Brain pericyte (primary cell): ENCODE data around the gene POU2F1.

Experiments used
- DNase-seq: peaks from one replicate; pipeline ENCODE4 v3.0.0-alpha.2; 2012; ENCODE audit warnings: low read depth, low spot score

Gene POU2F1

GRCh38 chr1:167365360-167365759, 144.7 kb downstream of the POU2F1 start:
- DNase-seq, result no peak

GRCh38 chr1:167367705-167368104, 147.0 kb downstream of the POU2F1 start:
- no peak for DNase-seq

GRCh38 chr1:167369175-167369574, 148.5 kb downstream of the POU2F1 start:
- DNase-seq, result no peak

- DNase-seq, result no peak
Measured at GRCh38 chr1:167369933-167370332, 149.2 kb downstream of the POU2F1 start.

- DNase-seq, result no peak
Measured at GRCh38 chr1:167371030-167371429, 150.3 kb downstream of the POU2F1 start.

- DNase-seq, result no peak
Measured at GRCh38 chr1:167373398-167373797, 152.7 kb downstream of the POU2F1 start.

- no peak for DNase-seq
Measured at GRCh38 chr1:167373986-167374385, 153.3 kb downstream of the POU2F1 start.

GRCh38 chr1:167375949-167376348, 155.3 kb downstream of the POU2F1 start:
- no peak for DNase-seq

- DNase-seq, result no peak
Measured at GRCh38 chr1:167387251-167387910, 166.7 kb downstream of the POU2F1 start.

- DNase-seq, result no peak
Measured at GRCh38 chr1:167388976-167389375, 168.3 kb downstream of the POU2F1 start.

GRCh38 chr1:167392200-167392696, 171.6 kb downstream of the POU2F1 start:
- no peak for DNase-seq

GRCh38 chr1:167400359-167400953, 179.8 kb downstream of the POU2F1 start:
- DNase-seq, result no peak

- no peak for DNase-seq
Measured at GRCh38 chr1:167401260-167401873, 180.7 kb downstream of the POU2F1 start.

GRCh38 chr1:167404161-167404888, 183.6 kb downstream of the POU2F1 start:
- no peak for DNase-seq

- no peak for DNase-seq
Measured at GRCh38 chr1:167404908-167405307, 184.2 kb downstream of the POU2F1 start.

GRCh38 chr1:167408355-167408754, 187.7 kb downstream of the POU2F1 start:
- DNase-seq, result no peak

GRCh38 chr1:167409183-167409582, 188.5 kb downstream of the POU2F1 start:
- DNase-seq, result no peak

- DNase-seq, result no peak
Measured at GRCh38 chr1:167412072-167412471, 191.4 kb downstream of the POU2F1 start.

- no peak for DNase-seq
Measured at GRCh38 chr1:167412920-167413319, 192.2 kb downstream of the POU2F1 start.

- DNase-seq, result no peak
Measured at GRCh38 chr1:167413328-167413727, 192.6 kb downstream of the POU2F1 start.

GRCh38 chr1:167416506-167416905, 195.8 kb downstream of the POU2F1 start:
- DNase-seq, result no peak

- DNase-seq, result no peak
Measured at GRCh38 chr1:167418391-167418790, 197.7 kb downstream of the POU2F1 start.
